ENCODE measurements around the gene GABRB2.

DNA sequence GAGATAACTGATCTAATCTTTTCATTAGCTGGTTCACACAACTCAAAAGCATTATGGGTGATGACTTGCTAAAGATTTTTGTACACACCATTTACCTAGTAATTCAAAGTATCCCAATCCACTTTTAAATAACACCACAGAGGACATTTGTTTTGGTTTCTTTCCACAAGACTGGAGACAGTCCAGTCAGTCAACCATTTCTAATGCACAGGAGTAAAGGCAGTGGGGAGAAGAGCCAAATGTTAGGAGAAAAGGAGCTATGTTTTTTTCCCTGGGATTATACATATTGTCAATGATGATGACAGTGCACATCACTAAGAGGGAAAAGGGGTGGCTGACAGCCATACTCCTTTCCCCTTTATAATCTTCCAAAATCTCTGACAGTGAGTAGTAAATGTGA is 240.9 kb downstream of the GABRB2 start:
- TF ChIP-seq POLR2A (IDR thresholded peaks at IDR 0.05; ENCODE audit: low read depth, low read length) = no peak
- TF ChIP-seq POLR2AphosphoS5 (IDR thresholded peaks at IDR 0.05; ENCODE audit: low read depth, low read length) = no peak
- no peak for TF ChIP-seq TAF1 (IDR thresholded peaks at IDR 0.05; ENCODE audit: low read depth, low read length)
- TF ChIP-seq PAX5 (IDR thresholded peaks at IDR 0.05; ENCODE audit: insufficient read depth, low read length, severe bottlenecking) = no peak
- TF ChIP-seq SPI1 (IDR thresholded peaks at IDR 0.05; ENCODE audit: low read depth, low read length) = no peak
